Mammary epithelial cell (primary cell): ENCODE measurements around the gene PGF.

Experiments used
- EZH2 ChIP-seq: IDR thresholded peaks from 2 replicates; pipeline ENCODE4 v1.6.1; 2012; ENCODE audit warnings: low read length, inconsistent platforms, borderline replicate concordance
- TF ChIP-seq, protein P1 (sequence below), 2 donors: IDR thresholded peaks in 1 of 2; conservative IDR thresholded peaks in 1 of 2; 2 replicates each; pipeline ENCODE4 v1.5.1; 2011 to 2012; ENCODE audit warnings: inconsistent platforms in 2 of 2, low read length in 2 of 2, mild to moderate bottlenecking in 2 of 2, control low read depth in 1 of 2, low read depth in 1 of 2; ENCODE audit not compliant: insufficient read depth in 1 of 2; ENCODE audit errors: extremely low read depth in 1 of 2

DNA sequence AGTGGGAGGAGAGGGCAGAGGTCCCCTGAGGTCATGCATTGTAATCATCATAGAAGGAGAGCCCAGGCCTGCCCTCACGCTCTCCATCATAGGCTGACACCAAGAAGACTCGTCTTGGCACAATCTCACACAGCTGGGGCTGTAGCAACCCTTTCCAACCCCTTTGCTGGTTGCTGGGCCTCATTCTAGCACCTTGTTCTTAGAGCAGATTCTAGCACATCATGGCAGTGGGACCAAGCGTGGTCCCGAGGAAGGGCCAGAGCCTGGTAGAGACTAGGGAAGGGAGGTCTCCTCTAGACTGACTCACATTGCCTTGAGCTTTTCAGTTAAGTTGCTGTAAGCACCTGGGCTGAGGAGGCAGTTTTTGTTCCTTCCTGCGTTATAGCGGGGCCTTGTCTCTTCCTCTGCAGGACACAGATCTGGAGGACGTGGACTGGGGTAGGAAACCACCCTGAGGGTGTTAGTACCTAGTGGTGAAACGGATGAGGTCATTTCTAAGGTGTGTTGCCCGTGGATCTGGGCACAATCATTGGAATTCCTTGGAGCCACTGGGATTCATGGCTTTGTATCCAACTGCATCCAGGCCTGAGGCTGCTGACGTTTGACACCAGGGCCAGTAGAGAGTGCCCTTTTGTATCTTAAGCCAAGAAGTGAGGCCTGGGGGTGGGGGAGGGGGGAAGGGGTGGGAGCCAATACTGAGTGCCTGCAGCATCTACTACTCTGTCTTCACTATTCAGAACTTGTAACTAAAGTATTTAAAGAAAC, 52.3 kb downstream of the PGF start:
- TF ChIP-seq, protein P1, sequence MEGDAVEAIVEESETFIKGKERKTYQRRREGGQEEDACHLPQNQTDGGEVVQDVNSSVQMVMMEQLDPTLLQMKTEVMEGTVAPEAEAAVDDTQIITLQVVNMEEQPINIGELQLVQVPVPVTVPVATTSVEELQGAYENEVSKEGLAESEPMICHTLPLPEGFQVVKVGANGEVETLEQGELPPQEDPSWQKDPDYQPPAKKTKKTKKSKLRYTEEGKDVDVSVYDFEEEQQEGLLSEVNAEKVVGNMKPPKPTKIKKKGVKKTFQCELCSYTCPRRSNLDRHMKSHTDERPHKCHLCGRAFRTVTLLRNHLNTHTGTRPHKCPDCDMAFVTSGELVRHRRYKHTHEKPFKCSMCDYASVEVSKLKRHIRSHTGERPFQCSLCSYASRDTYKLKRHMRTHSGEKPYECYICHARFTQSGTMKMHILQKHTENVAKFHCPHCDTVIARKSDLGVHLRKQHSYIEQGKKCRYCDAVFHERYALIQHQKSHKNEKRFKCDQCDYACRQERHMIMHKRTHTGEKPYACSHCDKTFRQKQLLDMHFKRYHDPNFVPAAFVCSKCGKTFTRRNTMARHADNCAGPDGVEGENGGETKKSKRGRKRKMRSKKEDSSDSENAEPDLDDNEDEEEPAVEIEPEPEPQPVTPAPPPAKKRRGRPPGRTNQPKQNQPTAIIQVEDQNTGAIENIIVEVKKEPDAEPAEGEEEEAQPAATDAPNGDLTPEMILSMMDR (conservative IDR thresholded peaks at IDR 0.05 in 1 of 2, IDR thresholded peaks at IDR 0.05 in 1 of 2; ENCODE audit: extremely low read depth in 1 of 2, insufficient read depth in 1 of 2, low read depth in 1 of 2, low read length in 2 of 2): no peak
- TF ChIP-seq EZH2: no peak
